ENCODE measurements around the gene C10orf71.
A peak's percentile ranks its signal among the peaks of the same experiment; 100 is the strongest.

The C10orf71 gene

DNA sequence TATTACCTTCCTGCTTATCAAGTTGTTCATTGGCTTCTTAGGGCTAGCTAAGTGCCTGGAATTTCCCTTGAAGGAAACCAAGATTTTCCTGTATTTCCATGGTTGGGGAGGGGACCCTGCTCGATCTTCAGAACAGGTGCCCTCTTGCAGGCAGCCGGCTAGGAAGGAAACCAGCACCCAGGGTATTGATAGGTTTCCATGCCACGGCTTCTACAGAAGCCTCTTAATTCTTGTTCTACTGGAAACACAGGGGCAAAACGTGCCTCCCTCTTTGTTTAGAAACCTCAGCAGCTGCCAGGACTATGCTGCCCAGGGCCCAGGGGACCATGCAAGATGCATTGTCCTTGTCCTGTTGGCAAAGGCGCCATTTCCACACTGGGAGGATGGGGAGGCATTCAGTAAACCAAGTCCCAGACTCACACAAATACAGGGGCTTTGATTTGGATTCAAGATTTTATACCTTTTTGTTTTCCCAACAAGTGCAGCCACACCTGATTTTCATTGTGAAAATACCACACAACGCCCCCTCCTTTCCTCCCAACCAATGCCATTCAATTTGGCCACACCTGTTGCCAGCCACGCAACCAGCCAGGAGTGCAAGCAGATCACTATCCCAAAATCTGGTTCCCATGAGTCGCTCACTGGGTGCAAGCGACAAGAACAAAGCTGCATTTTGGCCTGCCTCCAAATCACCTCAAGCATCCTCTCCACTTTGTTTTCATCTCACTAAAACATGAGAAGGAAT lies 29.6 kb downstream of the C10orf71 start:
- Histone ChIP-seq H3K36me3 (ENCODE audit: control insufficient read depth in 2 of 2, insufficient read depth in 1 of 2, low read length in 2 of 2) (no peaks in the 10 kb centered on the region), H3K4me3 (ENCODE audit: low read depth, low read length) (no peak overlapping the region)
- CTCF ChIA-PET = no interaction called here

GRCh38 chr10:49329146-49329505 lies 30.2 kb downstream of the C10orf71 start:
- POLR2A ChIA-PET = no interaction called here
- H3K36me3 ChIP-seq (ENCODE audit: control insufficient read depth in 2 of 2, insufficient read depth in 1 of 2, low read length in 2 of 2) = no peaks in the 10 kb centered on the region
- no peak overlapping the region for H3K4me3 ChIP-seq (ENCODE audit: low read depth, low read length)
- H3K9me3 ChIP-seq (ENCODE audit: control insufficient read depth, insufficient read depth, low read depth, low read length) = no peaks in the 10 kb centered on the region
- H3K4me1 ChIP-seq (ENCODE audit: control insufficient read depth, insufficient read depth, low read length) = no peaks in the 10 kb centered on the region
- TF ChIP-seq KLF10 (tag by site-specific recombination; IDR thresholded peaks at IDR 0.05) (no peak), SETDB1 (IDR thresholded peaks at IDR 0.05; ENCODE audit: insufficient read length, low read length) (no peak)
- CTCF ChIA-PET = no interaction called here
- no peak overlapping the region for H3K27ac ChIP-seq (ENCODE audit: extremely low read depth, low read depth, low read length)

More for the DNA sequence above, 29.6 kb downstream of the C10orf71 start:
- TF ChIP-seq ZNF558 (tag by site-specific recombination; IDR thresholded peaks at IDR 0.05) (no peak), SCRT2 (tag by site-specific recombination; IDR thresholded peaks at IDR 0.05) (peak; percentile 19; the same call in 1 of the 2 replicates)
- H3K9me3 ChIP-seq (ENCODE audit: control insufficient read depth, insufficient read depth, low read depth, low read length) = no peaks in the 10 kb centered on the region
- H3K27ac ChIP-seq (ENCODE audit: extremely low read depth, low read depth, low read length) = no peak overlapping the region
- H3K4me1 ChIP-seq (ENCODE audit: control insufficient read depth, insufficient read depth, low read length) = no peaks in the 10 kb centered on the region
- POLR2A ChIA-PET = no interaction called here

DNA sequence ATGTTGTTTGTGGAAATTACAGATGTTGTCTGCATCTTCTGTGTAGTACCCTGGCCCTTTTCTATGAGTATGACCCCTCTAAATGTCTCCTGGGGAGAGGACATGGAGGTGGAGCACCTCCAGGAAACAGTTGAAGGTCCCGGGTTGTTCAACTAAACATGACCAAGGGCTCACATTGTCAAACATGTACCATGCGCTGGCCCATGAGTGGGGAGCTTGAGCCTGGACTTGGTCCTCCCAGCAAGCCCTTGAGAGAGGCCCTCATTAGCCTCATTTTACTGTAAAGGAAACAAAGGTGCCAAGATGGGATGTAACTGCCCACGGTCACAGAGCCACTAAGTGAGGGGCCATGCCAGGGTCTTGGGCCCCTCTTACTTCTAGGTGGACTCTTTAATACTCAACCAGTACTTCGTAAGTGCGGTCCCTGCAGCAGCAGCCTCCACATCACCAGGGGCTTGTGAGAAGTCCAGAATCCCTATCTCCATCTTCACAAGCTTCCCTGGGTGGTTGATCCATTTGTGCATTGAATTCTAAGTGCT lies 31.2 kb downstream of the C10orf71 start:
- Histone ChIP-seq H3K9me3 (ENCODE audit: control insufficient read depth, insufficient read depth, low read depth, low read length) (no peaks in the 10 kb centered on the region), H3K27ac (ENCODE audit: extremely low read depth, low read depth, low read length) (no peak overlapping the region), H3K36me3 (ENCODE audit: control insufficient read depth in 2 of 2, insufficient read depth in 1 of 2, low read length in 2 of 2) (no peaks in the 10 kb centered on the region), H3K4me1 (ENCODE audit: control insufficient read depth, insufficient read depth, low read length) (no peaks in the 10 kb centered on the region), H3K4me3 (ENCODE audit: low read depth, low read length) (no peak overlapping the region)
- ChIA-PET POLR2A (no interaction called here), CTCF (no interaction called here)
- TF ChIP-seq, protein P1, sequence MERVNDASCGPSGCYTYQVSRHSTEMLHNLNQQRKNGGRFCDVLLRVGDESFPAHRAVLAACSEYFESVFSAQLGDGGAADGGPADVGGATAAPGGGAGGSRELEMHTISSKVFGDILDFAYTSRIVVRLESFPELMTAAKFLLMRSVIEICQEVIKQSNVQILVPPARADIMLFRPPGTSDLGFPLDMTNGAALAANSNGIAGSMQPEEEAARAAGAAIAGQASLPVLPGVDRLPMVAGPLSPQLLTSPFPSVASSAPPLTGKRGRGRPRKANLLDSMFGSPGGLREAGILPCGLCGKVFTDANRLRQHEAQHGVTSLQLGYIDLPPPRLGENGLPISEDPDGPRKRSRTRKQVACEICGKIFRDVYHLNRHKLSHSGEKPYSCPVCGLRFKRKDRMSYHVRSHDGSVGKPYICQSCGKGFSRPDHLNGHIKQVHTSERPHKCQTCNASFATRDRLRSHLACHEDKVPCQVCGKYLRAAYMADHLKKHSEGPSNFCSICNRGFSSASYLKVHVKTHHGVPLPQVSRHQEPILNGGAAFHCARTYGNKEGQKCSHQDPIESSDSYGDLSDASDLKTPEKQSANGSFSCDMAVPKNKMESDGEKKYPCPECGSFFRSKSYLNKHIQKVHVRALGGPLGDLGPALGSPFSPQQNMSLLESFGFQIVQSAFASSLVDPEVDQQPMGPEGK (tag by site-specific recombination; IDR thresholded peaks at IDR 0.05) = no peak
- TF ChIP-seq ZNF266 (tag by site-specific recombination; IDR thresholded peaks at IDR 0.05; ENCODE audit: low read depth) (no peak), EGR2 (tag by site-specific recombination; IDR thresholded peaks at IDR 0.05; ENCODE audit: low read depth) (no peak), SCRT1 (tag by site-specific recombination; IDR thresholded peaks at IDR 0.05; ENCODE audit: borderline replicate concordance) (no peak), ZNF830 (tag by site-specific recombination; IDR thresholded peaks at IDR 0.05; ENCODE audit: low read depth) (no peak), ZNF202 (tag by site-specific recombination; IDR thresholded peaks at IDR 0.05; ENCODE audit: borderline replicate concordance) (no peak), ZFP41 (tag by site-specific recombination; IDR thresholded peaks at IDR 0.05; ENCODE audit: borderline replicate concordance) (no peak), ZNF155 (tag by site-specific recombination; IDR thresholded peaks at IDR 0.05) (no peak), ZNF654 (tag by site-specific recombination; IDR thresholded peaks at IDR 0.05; ENCODE audit: low read depth) (no peak), ZNF174 (tag by site-specific recombination; IDR thresholded peaks at IDR 0.05) (no peak), ZNF629 (tag by site-specific recombination; IDR thresholded peaks at IDR 0.05) (no peak), ZNF19 (tag by site-specific recombination; IDR thresholded peaks at IDR 0.05; ENCODE audit: low read depth) (no peak), ZNF2 (tag by site-specific recombination; IDR thresholded peaks at IDR 0.05) (no peak)

DNA sequence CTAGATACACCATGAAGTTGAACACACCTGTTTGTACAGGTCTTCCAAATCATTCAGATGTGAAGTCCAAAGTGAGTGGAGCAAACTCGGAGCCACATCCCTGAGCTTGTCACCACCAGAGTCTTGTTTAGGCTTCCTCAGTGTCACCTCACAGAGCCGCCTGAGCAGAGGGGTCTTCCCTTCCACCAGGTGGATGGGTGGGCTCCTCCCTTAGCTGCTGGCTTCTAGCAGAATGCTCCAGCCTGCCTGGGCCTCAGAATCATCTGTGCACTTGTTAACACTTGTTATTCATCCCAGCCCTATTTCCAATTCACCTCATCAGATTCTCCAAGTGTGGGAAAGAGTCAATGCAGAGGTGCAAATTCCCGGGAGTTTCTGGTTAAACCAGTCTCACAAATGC lies 32.5 kb downstream of the C10orf71 start:
- Histone ChIP-seq H3K27ac (ENCODE audit: extremely low read depth, low read depth, low read length) (no peak overlapping the region), H3K9me3 (ENCODE audit: control insufficient read depth, insufficient read depth, low read depth, low read length) (no peaks in the 10 kb centered on the region), H3K4me3 (ENCODE audit: low read depth, low read length) (no peak overlapping the region), H3K4me1 (ENCODE audit: control insufficient read depth, insufficient read depth, low read length) (no peaks in the 10 kb centered on the region), H3K36me3 (ENCODE audit: control insufficient read depth in 2 of 2, insufficient read depth in 1 of 2, low read length in 2 of 2) (no peaks in the 10 kb centered on the region)
- ChIA-PET POLR2A (no interaction called here), CTCF (no interaction called here)
- TF ChIP-seq GLIS1 (tag by site-specific recombination; IDR thresholded peaks at IDR 0.05) = no peak
- no peak for TF ChIP-seq ZNF311 (tag by site-specific recombination; IDR thresholded peaks at IDR 0.05; ENCODE audit: borderline replicate concordance)
- TF ChIP-seq, protein P2, sequence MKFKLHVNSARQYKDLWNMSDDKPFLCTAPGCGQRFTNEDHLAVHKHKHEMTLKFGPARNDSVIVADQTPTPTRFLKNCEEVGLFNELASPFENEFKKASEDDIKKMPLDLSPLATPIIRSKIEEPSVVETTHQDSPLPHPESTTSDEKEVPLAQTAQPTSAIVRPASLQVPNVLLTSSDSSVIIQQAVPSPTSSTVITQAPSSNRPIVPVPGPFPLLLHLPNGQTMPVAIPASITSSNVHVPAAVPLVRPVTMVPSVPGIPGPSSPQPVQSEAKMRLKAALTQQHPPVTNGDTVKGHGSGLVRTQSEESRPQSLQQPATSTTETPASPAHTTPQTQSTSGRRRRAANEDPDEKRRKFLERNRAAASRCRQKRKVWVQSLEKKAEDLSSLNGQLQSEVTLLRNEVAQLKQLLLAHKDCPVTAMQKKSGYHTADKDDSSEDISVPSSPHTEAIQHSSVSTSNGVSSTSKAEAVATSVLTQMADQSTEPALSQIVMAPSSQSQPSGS (tag by site-specific recombination; IDR thresholded peaks at IDR 0.05; ENCODE audit: low read depth) = no peak
- TF ChIP-seq ZNF423 (tag by site-specific recombination; IDR thresholded peaks at IDR 0.05) = no peak
- TF ChIP-seq ZNF530 (tag by site-specific recombination; IDR thresholded peaks at IDR 0.05; ENCODE audit: low read depth) = no peak
- TF ChIP-seq ZNF280D (tag by site-specific recombination; IDR thresholded peaks at IDR 0.05) = no peak
